NCI-H2171 treated with DMSO at 0.1 percent for 48 hours (cell line): ENCODE data around the gene PCED1A.

Experiments
- DNase-seq: peaks from one replicate; lab custom pipeline; 2025; lab: John Stamatoyannopoulos, UW

The PCED1A gene

DNA sequence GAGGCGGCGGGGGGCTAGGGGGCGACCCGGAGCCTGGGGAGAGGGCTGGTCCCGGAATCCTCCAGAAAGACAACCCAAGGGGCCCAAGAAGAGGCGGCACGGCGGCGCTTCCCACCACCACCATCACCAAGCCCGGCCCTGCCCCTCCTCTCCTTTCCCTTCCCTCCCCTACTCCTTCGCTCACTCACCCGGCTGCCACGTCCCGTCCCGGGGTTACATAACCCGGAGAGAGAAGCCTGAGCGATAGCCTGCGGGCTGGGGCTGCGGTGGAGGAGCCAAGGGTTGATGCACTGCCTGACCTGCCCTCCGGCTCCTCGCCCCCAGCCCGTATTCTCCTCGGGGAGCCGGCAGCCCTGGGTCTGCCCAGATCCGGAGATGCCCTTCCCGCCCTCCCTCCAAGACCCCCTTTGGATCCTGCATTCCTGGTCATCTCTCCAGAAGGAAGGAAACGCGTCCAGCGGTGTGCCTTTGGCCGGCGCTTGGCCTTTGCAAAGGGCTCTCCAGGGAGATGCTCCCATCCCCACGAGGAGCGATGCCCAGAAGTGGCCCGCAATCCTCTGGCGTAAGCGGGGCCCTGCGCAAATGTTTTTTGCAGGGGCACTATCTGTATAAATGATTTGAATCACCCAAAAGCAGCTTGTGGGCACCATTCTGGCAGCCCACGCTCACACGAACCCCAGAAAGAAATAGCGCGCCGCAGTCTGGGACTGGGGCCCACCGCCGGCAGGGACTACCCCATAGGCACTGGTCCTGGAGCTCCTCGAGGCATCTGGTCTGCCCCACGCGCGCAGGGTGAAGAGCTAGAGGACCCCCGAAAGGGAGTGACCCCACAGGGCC is 35.4 kb downstream of the PCED1A start:
- no peak for DNase-seq

DNA sequence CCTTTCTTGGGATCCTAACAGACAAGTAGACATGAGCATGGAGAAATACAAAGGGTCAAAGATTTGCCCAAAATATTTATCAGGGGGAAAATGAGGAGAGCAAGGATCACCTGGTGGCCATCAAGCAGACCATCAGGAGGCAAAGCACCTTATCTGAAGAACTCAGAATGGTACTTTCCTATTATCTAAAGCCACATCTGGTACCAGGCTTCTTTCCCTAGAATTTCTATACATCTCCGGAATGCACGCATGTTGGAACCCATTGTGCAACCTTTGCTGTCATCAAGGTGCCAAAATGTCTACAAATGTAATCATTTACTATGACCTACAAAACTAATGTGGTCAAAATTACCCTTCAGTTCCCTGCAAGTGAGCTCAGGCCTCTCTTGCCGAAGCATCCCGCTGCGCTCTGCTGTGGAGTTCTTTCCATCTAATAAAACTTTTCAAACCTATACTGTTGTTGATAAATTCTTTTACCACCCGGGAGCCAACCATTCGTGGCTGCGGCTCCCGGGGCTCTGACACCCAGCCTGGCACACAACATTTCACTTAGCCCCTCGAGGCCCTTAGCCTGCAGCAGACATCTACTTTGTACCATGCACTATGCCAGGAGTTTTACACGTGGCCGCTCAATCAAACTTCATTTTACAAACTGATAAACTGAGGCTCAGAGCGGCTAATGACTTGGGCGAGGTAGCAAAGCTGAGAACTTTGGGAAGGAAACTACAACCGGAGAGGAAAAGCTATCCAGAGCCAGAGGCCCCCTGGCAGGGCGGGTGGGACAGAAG is 36.2 kb downstream of the PCED1A start:
- DNase-seq = no peak

DNA sequence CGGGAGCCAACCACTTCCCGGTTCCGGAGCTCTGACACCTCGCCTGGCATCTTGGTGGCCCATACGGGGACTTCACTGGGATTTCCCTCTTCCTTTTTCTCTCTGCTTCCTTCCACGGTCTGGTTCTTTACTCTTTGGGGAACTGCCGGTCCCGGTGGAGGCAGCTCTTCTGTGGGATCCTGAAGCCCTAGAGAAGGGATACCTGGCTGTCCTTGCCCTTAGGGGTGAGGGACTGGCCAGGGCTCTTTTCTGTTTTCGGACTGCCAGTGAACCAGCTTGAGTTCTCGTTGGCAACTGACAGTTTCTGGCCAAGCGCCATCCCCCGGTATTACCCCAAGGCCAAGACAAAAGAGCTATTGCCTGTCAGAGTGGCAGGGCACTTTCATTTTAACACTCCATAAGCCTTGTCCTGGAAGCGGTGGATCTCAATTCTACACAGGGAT is 39.1 kb downstream of the PCED1A start:
- DNase-seq = no peak

DNA sequence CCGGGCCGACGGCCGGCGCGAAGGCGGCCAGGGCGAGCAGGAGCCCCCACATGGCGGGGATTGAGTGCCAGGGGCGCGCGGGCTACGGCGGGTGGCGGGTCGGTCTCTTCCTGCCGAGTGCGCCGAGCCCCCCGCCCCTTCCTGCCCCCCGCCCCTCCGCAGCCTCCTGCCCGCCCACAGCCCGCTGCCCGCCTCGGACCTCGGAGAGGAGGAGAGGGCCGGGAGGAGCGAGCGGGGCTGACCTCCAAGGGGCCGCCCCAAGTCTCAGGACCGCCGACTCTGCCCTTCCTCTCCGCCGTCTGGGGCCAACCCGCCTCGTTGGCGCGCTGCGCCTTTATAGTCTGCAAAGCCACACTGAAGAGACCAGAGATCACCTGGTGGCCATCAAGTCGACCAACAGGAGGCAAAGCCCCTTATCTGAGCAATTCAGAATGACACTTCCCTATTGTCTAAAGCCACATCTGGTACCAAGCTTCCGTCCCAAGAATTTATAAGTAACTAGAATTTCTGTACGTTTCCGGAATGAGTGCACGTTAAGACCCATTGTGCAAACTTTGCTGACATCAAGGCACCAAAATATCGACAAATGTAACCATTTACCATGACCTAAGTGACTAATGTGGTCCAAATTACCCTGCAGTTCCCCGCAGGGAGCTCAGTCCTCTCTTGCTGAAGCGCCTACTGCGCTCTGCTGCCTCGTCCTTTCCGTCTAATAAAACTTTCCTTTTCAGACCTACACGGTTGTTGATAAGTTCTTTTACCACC is 39.8 kb downstream of the PCED1A start, which contains the start of gene CPXM1:
Gene CPXM1 (minus strand): TSS at position 107 of the 765 bp plus-strand sequence. CDS start 55 bp downstream, at position 52.
- peak; percentile 38 for DNase-seq

DNA sequence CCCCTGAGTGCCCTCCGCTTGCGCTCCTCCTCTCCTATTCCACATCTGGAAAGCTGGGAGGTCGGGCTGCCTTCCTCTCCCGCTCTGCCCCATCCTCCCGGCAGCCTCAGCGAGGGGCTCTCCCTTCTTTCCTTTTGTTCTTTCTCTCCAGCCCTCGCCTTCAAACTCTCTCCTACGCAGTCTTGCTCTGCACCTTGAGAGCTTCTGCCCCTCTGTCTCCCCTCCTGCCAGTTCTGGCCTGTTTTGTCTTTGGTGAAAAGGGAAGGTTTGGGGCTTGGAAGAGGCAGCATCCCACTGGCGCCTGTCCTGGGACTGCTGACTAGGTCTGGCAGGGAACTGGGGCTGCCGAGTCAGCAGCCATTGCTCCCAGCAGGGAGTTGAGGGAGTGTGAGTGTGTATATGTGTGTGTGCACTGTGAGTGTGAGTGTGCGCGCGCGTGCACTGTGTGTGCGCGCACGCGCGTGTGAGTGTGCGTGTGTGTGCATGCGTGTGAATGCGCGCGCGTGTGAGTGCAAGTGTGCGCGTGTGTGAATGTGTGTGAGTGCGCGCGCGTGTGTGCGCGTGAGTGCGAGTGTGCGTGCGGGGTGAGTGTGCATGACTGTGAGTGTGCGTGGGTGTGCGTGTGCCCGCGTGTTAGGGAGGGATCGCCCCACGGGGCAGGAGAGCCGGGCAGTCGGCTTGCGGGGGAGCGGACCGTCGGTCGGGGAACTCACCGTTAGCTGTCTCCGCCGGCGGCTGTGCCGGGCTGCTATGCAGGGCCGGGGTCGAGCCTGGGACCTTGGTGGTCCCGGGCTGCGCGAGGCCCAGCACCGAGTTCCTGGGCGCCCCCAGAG is 40.6 kb downstream of the PCED1A start:
- peak; percentile 10 for DNase-seq

DNA sequence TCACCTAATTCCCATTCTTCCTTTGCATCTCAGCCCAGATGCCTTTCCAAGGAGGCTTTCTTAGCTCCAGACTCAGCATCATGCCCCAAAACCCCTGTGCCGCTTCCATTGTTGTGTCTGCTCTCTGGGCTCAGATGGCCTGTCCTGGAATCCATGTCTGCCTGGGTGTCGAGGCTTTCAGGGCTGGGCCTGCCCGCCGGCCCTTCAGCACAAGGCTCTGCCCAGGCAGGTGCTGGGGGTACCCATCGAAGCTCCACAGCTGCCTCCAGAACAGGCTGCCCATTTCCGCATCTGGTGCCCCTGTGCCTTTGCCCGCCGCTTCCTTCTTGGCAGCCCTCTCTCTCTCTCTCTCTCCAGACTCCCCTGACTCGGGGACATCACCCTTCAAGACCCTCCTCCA is 41.2 kb downstream of the PCED1A start:
- DNase-seq = no peak

DNA sequence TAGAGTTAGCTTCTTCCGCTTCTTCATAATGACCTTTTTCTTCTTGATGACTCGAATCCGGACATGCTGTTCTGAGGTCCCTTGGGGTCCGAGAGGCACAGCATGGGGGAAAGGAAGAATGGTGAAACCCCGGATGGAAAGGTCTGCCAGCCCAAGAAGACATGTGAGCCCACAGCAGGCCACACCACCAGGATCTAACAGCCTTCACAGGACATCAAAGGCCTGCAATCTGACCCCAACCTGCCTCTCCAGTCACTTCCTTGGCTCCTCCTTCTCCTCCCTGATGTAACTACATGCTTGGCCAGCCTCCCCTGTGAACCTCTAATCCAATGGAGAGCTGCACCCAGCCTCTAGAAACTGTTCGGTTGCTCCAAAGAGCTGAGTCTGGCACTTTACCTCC is 41.6 kb downstream of the PCED1A start:
- DNase-seq = no peak

DNA sequence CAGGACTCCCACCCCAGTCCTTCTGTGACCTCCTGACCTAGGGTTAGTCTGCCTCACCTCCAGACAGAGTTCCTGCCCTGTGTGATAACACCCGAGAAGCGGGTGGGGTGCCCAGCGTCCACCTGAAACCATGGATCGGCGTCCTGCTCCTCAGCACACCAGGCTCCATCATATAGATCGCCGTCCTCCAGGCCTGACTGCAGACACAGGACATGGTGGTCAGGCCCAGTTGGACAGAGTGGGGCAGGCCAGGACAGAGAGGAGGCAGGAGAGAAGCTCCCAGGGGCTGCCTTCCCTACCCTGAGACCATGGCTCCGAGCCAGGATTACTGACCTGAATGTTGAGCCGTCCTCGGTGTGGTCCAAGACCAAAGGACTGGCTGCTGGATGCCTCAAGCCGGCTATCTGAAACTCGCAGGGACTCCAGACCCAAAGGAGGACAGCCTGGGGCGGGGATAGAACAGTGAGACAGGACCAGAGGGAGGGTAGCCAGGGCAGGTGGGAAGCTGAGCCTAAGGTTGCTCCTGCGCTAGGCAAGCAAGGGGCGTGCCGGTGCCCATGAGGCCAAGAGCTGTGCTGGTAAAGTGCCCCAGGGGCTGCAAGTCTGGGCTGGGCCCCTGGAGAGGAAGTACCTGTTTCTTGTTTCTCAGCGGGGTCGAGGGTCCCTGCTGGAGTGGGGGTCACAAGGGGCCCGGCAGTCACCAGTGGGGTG is 42.2 kb downstream of the PCED1A start:
- no peak for DNase-seq

DNA sequence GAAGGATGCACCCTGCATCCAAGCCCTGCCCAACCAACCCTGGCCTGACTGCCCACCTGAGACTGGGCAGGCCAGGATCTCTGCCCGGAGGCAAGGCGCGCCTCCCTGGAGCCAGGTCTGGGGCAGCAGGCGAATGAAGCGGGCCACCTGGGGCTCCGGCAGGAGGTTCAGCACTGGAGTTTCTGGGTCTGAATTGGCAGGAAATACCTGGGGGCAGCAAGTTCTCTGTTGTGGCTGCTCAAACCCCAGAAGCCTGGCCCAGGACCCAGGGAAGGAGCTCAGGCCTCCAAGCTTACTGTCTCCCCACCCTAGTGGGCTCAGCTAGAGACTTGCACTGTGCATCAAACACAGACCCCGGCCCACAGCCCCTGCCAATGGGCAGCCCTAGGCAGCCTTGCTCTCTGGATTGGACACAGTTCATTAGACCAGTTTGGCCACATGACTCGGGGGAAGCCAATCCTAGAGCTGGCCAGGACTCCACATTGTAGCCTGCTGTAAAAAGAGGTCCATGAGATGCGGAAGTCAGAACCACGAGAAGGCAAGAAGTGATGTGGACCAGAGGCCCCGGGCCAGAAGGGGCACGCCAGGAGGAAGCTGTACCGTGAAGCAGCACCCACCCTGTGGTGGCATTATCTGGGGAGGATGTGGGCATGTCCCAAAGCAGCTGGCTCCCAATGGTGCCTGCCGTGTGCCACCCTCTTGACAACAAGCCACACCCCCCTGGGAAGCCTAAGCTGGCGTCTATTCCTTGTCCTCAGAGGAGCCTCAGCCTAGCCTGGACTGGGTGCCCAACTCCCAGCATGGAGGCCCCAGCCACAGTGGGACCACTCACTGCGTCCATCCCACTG is 43.1 kb downstream of the PCED1A start:
- no peak for DNase-seq

DNA sequence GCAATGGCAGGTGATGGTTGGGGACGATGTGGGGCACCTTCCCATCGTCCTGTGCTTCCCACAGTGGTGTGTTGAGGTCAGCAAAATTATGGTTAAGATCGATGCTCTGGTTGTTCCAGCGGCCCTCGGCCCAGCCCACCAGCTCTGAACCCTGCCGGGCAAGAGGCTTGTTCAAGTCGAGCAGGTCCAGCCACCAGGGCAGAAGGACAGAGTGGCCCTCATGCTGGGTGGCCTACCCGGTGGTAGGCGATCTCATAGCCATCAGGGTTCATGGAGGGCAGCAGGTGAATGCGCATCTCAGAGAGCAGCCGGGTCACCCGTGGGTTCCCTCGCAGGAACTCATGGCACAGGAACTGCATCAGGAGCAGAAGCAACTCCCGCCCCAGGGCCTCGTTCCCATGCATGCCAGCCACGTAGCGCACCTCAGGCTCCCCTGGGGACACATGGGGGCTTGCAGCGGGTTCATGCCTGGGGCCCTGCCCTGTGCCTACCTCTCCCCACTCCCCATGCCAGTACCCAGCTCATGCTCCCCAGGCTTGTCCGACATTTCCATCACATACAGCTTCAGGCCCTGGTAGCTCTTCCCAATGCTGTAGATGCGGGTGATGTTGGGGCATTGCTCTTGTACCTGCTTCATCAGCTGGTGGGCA is 44.3 kb downstream of the PCED1A start:
- no peak for DNase-seq

DNA sequence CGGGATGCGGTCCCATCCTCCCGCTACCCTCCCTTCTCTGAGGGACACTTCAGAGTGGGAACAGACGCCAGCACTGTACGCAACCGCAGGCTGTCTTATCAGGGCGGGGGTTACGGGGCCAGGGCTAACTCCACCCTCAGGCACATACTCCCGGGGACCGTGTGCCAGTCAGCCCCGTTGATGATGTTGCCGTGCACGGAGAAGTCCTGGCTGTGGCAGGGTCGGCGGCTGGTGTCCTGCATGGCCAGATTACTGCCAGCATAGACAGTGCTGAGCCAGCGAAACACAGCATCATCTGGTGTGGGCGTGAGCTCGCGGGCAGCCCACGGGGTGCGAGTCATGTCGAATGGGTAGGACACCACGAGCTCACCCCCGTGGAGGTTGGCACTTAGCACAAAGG is 45.0 kb downstream of the PCED1A start:
- DNase-seq = no peak

DNA sequence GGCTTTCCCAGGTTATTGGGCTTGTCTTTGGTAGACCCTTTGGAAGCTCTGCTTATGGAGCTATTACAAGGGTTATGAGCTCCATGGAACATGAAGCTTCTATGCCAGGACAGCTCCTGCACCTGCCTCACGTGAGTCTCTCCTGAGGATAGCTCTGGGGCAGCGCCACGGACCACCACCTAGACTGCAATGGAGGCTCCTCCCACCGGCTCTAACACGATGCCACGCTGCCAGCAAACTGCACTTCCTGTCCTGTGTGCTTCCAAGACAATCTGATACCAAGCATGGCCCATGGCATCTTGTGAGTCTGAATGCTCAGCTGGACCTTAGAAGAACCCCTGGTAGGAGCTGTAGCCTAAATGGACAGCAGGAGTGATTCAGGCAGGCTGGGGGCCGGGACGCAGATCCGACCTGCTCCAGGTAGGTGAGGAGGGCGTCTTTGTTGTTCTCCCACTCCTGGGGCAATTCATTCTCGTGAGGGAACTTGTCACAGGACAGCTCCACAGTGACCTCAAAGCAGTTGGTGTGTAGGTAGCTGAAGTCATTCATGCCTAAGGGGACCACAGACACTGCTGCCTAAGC is 45.5 kb downstream of the PCED1A start:
- no peak for DNase-seq

DNA sequence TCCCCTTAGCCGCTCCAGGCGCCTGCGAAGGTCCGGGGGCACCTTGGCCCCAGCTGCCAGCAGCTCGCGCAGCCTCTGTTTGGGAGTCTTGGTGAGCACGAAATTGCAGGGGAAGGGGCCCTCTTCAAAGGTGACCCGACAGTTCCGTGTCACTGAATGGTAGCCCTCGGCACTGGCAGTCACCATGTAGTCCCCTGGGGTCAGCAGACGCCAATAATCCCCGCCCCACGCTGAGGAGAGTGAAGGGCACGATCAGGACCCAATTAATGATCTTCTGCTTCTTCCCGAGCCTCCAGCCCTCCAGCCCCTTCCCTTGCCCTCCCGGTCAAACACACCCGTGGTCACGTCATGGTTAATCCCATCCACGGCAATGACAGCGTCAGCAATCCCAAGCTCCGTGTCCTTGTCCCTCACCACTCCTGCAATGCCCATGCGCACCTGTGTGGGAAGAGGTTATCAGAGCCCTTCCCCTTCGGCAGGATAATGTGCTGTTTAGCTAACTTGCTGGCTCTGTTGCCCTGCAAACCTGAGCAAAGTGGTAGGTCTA is 46.2 kb downstream of the PCED1A start:
- DNase-seq = no peak

DNA sequence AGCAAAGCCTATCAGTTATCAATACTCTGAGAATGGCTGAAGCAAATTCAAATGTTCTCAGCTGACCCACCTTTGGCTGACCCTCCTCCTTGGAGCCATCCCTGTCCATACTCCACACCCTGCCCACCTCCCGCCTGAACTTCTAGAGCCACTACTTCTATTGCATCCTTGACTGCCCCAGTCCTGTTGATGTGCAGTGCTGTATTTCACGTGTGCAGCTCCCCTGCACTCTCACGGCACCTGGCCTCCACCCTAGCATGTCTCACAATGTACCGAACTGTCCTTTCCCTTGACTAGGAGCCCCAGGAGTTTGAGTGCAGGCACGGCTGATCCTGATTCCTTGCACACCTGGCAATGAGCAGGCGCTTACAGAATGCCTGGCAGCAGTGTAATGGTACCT is 47.0 kb downstream of the PCED1A start:
- DNase-seq = no peak
